Prostate gland (tissue), 2 donors: ENCODE measurements around the gene CD3E.

ENCODE experiments used
- POLR2A ChIP-seq: fragments of 450-650 bp; IDR thresholded peaks from one replicate; pipeline ENCODE4 v1.6.1; 2016; ENCODE audit warnings: antibody characterized with exemption, mild to moderate bottlenecking
- POLR2AphosphoS5 ChIP-seq: sonication (generic); formaldehyde crosslinking; IDR thresholded peaks from one replicate; pipeline ENCODE4 v1.6.1; 2017; ENCODE audit warnings: antibody characterized with exemption
- TF ChIP-seq, protein P1 (sequence below), 4 experiments: fragments of 200-600 bp in 2 of 4; fragments of 450-650 bp in 2 of 4; sonication (generic) in 2 of 4; IDR thresholded peaks; 1 replicate in 3 of 4; 2 replicates in 1 of 4; pipeline ENCODE4 v1.5.1; 2016 to 2019; ENCODE audit warnings: antibody characterized with exemption in 4 of 4, mild to moderate bottlenecking in 2 of 4, moderate library complexity in 2 of 4

DNA sequence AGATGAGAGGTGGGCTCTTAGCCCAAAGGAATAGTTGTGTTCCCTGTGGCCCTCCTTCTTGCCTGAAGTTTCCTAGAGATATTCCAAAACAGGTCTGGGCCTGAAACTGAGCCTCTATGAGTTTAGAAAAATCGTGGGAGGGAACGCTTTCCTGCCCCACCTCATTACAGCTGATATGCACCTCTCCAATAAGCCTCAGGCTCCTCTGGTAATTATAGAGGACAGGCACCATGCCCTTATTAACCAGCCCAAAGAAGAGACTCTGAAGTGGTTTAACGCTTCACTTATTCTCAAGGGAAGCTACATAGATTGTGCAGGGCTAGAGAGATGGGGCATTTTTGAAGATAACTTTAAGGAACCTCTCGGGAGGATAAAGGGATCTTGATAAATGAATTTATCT lies 37.0 kb upstream of the CD3E start:
- TF ChIP-seq, protein P1, sequence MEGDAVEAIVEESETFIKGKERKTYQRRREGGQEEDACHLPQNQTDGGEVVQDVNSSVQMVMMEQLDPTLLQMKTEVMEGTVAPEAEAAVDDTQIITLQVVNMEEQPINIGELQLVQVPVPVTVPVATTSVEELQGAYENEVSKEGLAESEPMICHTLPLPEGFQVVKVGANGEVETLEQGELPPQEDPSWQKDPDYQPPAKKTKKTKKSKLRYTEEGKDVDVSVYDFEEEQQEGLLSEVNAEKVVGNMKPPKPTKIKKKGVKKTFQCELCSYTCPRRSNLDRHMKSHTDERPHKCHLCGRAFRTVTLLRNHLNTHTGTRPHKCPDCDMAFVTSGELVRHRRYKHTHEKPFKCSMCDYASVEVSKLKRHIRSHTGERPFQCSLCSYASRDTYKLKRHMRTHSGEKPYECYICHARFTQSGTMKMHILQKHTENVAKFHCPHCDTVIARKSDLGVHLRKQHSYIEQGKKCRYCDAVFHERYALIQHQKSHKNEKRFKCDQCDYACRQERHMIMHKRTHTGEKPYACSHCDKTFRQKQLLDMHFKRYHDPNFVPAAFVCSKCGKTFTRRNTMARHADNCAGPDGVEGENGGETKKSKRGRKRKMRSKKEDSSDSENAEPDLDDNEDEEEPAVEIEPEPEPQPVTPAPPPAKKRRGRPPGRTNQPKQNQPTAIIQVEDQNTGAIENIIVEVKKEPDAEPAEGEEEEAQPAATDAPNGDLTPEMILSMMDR (IDR thresholded peaks at IDR 0.05) = no peak
- no peak for TF ChIP-seq POLR2AphosphoS5
- peak; percentile 13 for TF ChIP-seq POLR2A
